Measurements from ENCODE around the gene ASCC1.

GRCh38 chr10:72251635-72252034, 35.6 kb upstream of the ASCC1 start:
- TF ChIP-seq ZNF274 (IDR thresholded peaks at IDR 0.05; ENCODE audit: low read depth, low read length) (no peak), YY1 (IDR thresholded peaks at IDR 0.05; ENCODE audit: insufficient read depth, insufficient read length) (no peak)

Measured in NT2/D1 (cell line).